IMR-90 (cell line): ENCODE data around the gene DBNDD2. TPM values are rescaled to one million over a fixed set of nuclear protein-coding genes. Genes with fewer than 3 reads are reported as not detected.

Experiments used
- ATAC-seq: fragments of 200-7000 bp; cut with Tn5 transposase; 2 replicates; pipeline ENCODE4 v1.9.1; 2020; ENCODE audit warnings: low read depth, mild to moderate bottlenecking, moderate library complexity
- BruUV-seq: library from RNA; stranded (reverse); fragments of 400-500 nt; replicated peaks from 2 replicates; lab custom pipeline; 2021; lab: Mats Ljungman, UMichigan
- CTCF ChIA-PET: fragments of 300-600 bp; formaldehyde crosslinking; extraction: SDS; loops from one replicate; lab custom pipeline; 2021; ENCODE audit warnings: antibody characterized with exemption; lab: Yijun Ruan, JAX
- POLR2A ChIA-PET: fragments of 300-600 bp; sonication (Branson Sonifier 250); formaldehyde crosslinking; loops from one replicate; lab custom pipeline; 2022; ENCODE audit warnings: antibody characterized with exemption; ENCODE audit not compliant: unreplicated experiment; lab: Charles Lee
- DNase-seq: peaks from one replicate; pipeline ENCODE4 v3.0.0; 2013
- H2AFZ ChIP-seq: replicated peaks from 2 replicates; pipeline ENCODE3; 2013; ENCODE audit warnings: low read length, mild to moderate bottlenecking; ENCODE audit not compliant: poor library complexity
- H2AK5ac ChIP-seq: 2 replicates; pipeline ENCODE4 v1.6.1; 2013; ENCODE audit warnings: low read depth, low read length, inconsistent platforms
- H2AK9ac ChIP-seq: replicated peaks from 2 replicates; pipeline ENCODE3; 2013; ENCODE audit warnings: mild to moderate bottlenecking, low read depth, low read length, moderate library complexity; ENCODE audit not compliant: poor library complexity
- H2BK120ac ChIP-seq: 2 replicates; pipeline ENCODE4 v1.6.1; 2013; ENCODE audit warnings: low read depth, low read length, inconsistent platforms
- H2BK15ac ChIP-seq: 3 replicates; pipeline ENCODE4 v1.6.1; 2013; ENCODE audit warnings: low read depth, low read length, inconsistent platforms
- H2BK20ac ChIP-seq: 2 replicates; pipeline ENCODE4 v1.6.1; 2013; ENCODE audit warnings: low read depth, mild to moderate bottlenecking, inconsistent platforms, low read length, moderate library complexity
- H2BK5ac ChIP-seq: 2 replicates; pipeline ENCODE4 v1.6.1; 2013; ENCODE audit warnings: mild to moderate bottlenecking, low read depth, low read length, inconsistent platforms; ENCODE audit not compliant: poor library complexity, severe bottlenecking
- H3K14ac ChIP-seq: replicated peaks from 2 replicates; pipeline ENCODE4 v1.6.1; 2013; ENCODE audit warnings: low read depth, low read length, inconsistent platforms
- H3K18ac ChIP-seq: 2 replicates; pipeline ENCODE4 v1.6.1; 2013; ENCODE audit warnings: low read depth, low read length, control low read depth
- H3K23ac ChIP-seq: 2 replicates; pipeline ENCODE4 v1.6.1; 2013; ENCODE audit warnings: low read depth, low read length, inconsistent platforms
- H3K27ac ChIP-seq: 2 replicates; pipeline ENCODE4 v1.5.1; 2013; ENCODE audit warnings: mild to moderate bottlenecking, control low read depth, low read length; ENCODE audit not compliant: insufficient read depth
- H3K27me3 ChIP-seq: 2 replicates; pipeline ENCODE4 v1.6.1; 2013; ENCODE audit warnings: low read length; ENCODE audit not compliant: control insufficient read depth, insufficient read depth
- H3K36me3 ChIP-seq: 2 replicates; pipeline ENCODE4 v1.6.1; 2013; ENCODE audit warnings: low read length, mixed read lengths; ENCODE audit not compliant: control insufficient read depth, insufficient read depth
- H3K4ac ChIP-seq: 2 replicates; pipeline ENCODE4 v1.6.1; 2013; ENCODE audit warnings: low read depth, low read length, inconsistent platforms
- H3K4me1 ChIP-seq: 2 replicates; pipeline ENCODE4 v1.6.1; 2013; ENCODE audit warnings: low read length, mixed read lengths; ENCODE audit not compliant: control insufficient read depth, insufficient read depth
- H3K4me2 ChIP-seq: 2 replicates; pipeline ENCODE4 v1.6.1; 2013; ENCODE audit warnings: low read depth, mild to moderate bottlenecking, control low read depth, low read length, moderate library complexity
- H3K4me3 ChIP-seq: 2 replicates; pipeline ENCODE4 v1.5.1; 2013; ENCODE audit warnings: low read depth, mild to moderate bottlenecking, control low read depth, low read length, moderate library complexity; ENCODE audit not compliant: insufficient read depth
- H3K56ac ChIP-seq: 2 replicates; pipeline ENCODE4 v1.6.1; 2013; ENCODE audit warnings: low read length, inconsistent platforms; ENCODE audit not compliant: insufficient read depth; ENCODE audit errors: extremely low read depth
- H3K79me1 ChIP-seq, 2 experiments: 2 replicates each; pipeline ENCODE4 v1.6.1; 2013; ENCODE audit warnings: low read length in 2 of 2, inconsistent platforms in 1 of 2, low read depth in 1 of 2
- H3K9ac ChIP-seq: 2 replicates; pipeline ENCODE4 v1.6.1; 2013; ENCODE audit warnings: low read depth, low read length, control low read depth
- H3K9me1 ChIP-seq: 2 replicates; pipeline ENCODE4 v1.6.1; 2013; ENCODE audit warnings: low read length, inconsistent platforms; ENCODE audit not compliant: insufficient read depth
- H3K9me3 ChIP-seq: 2 replicates; pipeline ENCODE4 v1.6.1; 2013; ENCODE audit warnings: low read length; ENCODE audit not compliant: control insufficient read depth, insufficient read depth
- H4K20me1 ChIP-seq: 2 replicates; pipeline ENCODE4 v1.6.1; 2013; ENCODE audit warnings: low read length, inconsistent platforms; ENCODE audit not compliant: insufficient read depth
- H4K5ac ChIP-seq: 2 replicates; pipeline ENCODE4 v1.6.1; 2013; ENCODE audit warnings: mild to moderate bottlenecking, low read depth, low read length, control low read depth
- H4K8ac ChIP-seq, 2 experiments: 2 replicates each; pipeline ENCODE4 v1.6.1; 2013; ENCODE audit warnings: low read depth in 2 of 2, low read length in 2 of 2, control low read depth in 1 of 2, inconsistent platforms in 1 of 2
- H4K91ac ChIP-seq: 2 replicates; pipeline ENCODE4 v1.6.1; 2013; ENCODE audit warnings: low read depth, low read length, inconsistent platforms; ENCODE audit not compliant: insufficient read depth
- BHLHE40 ChIP-seq: fragments of 150-350 bp; IDR thresholded peaks from 2 replicates; pipeline ENCODE4 v1.6.1; 2016; ENCODE audit warnings: mild to moderate bottlenecking, low read depth, low read length
- CEBPB ChIP-seq: IDR thresholded peaks from 2 replicates; pipeline ENCODE4 v1.6.1; 2012; ENCODE audit warnings: low read depth, low read length, improper control_type of control experiment
- CHD1 ChIP-seq: IDR thresholded peaks from 2 replicates; pipeline ENCODE4 v1.6.1; 2012; ENCODE audit warnings: low read depth, low read length, improper control_type of control experiment
- FOS ChIP-seq: fragments of 150-350 bp; IDR thresholded peaks from 2 replicates; pipeline ENCODE4 v1.6.1; 2016; ENCODE audit warnings: low read depth, low read length
- MAFK ChIP-seq: IDR thresholded peaks from 2 replicates; pipeline ENCODE4 v1.6.1; 2012; ENCODE audit warnings: low read depth, low read length, improper control_type of control experiment
- MAZ ChIP-seq: IDR thresholded peaks from 2 replicates; pipeline ENCODE4 v1.6.1; 2012; ENCODE audit warnings: low read depth, mild to moderate bottlenecking, low read length, improper control_type of control experiment, moderate library complexity, borderline replicate concordance
- MXI1 ChIP-seq: IDR thresholded peaks from 2 replicates; pipeline ENCODE4 v1.6.1; 2012; ENCODE audit warnings: low read depth, mild to moderate bottlenecking, low read length, moderate library complexity, borderline replicate concordance
- NFE2L2 ChIP-seq: fragments of 150-350 bp; IDR thresholded peaks from 2 replicates; pipeline ENCODE4 v1.6.1; 2016; ENCODE audit warnings: low read depth, mild to moderate bottlenecking, low read length
- POLR2A ChIP-seq: IDR thresholded peaks from 2 replicates; pipeline ENCODE4 v1.6.1; 2012; ENCODE audit warnings: mild to moderate bottlenecking, low read depth, low read length
- RAD21 ChIP-seq: IDR thresholded peaks from 2 replicates; pipeline ENCODE4 v1.6.1; 2012; ENCODE audit warnings: low read length, improper control_type of control experiment
- RCOR1 ChIP-seq: IDR thresholded peaks from 2 replicates; pipeline ENCODE4 v1.6.1; 2012; ENCODE audit warnings: mild to moderate bottlenecking, low read length, improper control_type of control experiment; ENCODE audit not compliant: insufficient replicate concordance
- RFX5 ChIP-seq: IDR thresholded peaks from 2 replicates; pipeline ENCODE4 v1.8.0; 2012; ENCODE audit warnings: low read depth, mild to moderate bottlenecking, low read length, moderate library complexity
- SMC3 ChIP-seq: fragments of 150-350 bp; IDR thresholded peaks from 2 replicates; pipeline ENCODE4 v1.6.1; 2016; ENCODE audit warnings: low read depth, mild to moderate bottlenecking, antibody characterized with exemption, low read length, moderate library complexity
- WGBS, 2 experiments: methylation state at CpG; one replicate each; pipeline versions ENCODE4 v1.1.5 to v1.1.7; 2013; ENCODE audit warnings: missing lambda C conversion rate in 2 of 2; ENCODE audit not compliant: insufficient read length in 1 of 2; ENCODE audit errors: extremely low coverage in 2 of 2; 5-methylcytosine and 5-hydroxymethylcytosine counted together
- dilution Hi-C: fragments of 300-500 bp; cut with HindIII; formaldehyde crosslinking; loops from one replicate; pipeline ENCODE4 v1.14.3; 2018; ENCODE audit warnings: low sequenced_read_pairs; ENCODE audit not compliant: unreplicated experiment
- in situ Hi-C: fragments of 300-500 bp; cut with MboI; formaldehyde crosslinking; loops from 3 replicates; pipeline ENCODE4 v1.14.3; 2019; ENCODE audit warnings: low sequenced_read_pairs, inconsistent platforms, mixed read lengths
- intact Hi-C: fragments of 100-400 bp; cut with micrococcal nuclease; formaldehyde crosslinking; loops from 2 replicates; pipeline ENCODE4 v1.10.0; 2022
- polyA plus RNA-seq, 3 experiments: library from polyadenylated mRNA; depleted of rRNA; stranded (reverse); fragments of >200 nt; gene quantifications; 2 replicates each; pipeline ENCODE4 v1.2.3, GENCODE V29; 2012; ENCODE audit warnings: low replicate concordance in 1 of 3
- total RNA-seq: library from RNA; depleted of rRNA; stranded (reverse); fragments of >200 nt; gene quantifications from 2 replicates; pipeline ENCODE4 v1.2.3, GENCODE V29; 2012
- TF ChIP-seq, protein P1 (sequence below): fragments of 150-350 bp; IDR thresholded peaks from 2 replicates; pipeline ENCODE4 v1.6.1; 2016; ENCODE audit warnings: low read depth, mild to moderate bottlenecking, low read length, moderate library complexity, borderline replicate concordance
- TF ChIP-seq, protein P2 (sequence below): conservative IDR thresholded peaks from 2 replicates; pipeline ENCODE4 v1.5.1; 2012; ENCODE audit warnings: mild to moderate bottlenecking, low read depth, low read length, improper control_type of control experiment
- TF ChIP-seq, protein P3 (sequence below): fragments of 150-350 bp; IDR thresholded peaks from 2 replicates; pipeline ENCODE4 v1.6.1; 2017; ENCODE audit warnings: mild to moderate bottlenecking, antibody characterized with exemption, low read length, low read depth

The DBNDD2 gene
- total and polyA plus RNA-seq, 2 of the 4 experiments (the other 2 are of a cell fraction), result 1.3 to 9.3 TPM

DNA sequence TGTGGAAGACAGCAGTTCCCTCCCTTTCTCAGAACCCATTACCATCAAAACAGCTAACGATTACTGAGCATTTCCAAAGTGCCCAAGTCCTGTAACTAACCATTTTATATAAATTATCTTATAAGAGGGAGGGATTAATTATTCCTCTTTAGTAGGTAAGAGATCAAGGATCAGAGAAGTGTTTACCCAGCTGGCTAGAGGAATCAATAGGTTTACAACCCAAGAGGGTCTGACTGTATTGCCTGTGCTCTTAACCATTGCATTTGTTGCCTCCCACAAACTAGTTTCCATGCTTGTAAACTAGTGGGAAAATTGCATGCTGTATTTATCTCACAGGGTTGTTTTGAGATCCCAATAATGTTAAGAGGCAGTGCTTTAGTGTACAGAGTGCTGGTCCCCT, 3.7 kb upstream of the DBNDD2 start:
- ChIA-PET CTCF (interaction anchor here (2.3 kb wide), 1 partner anchor 32 kb away, joined by 5 read pairs; no protein-coding TSS in a partner anchor), POLR2A (interaction anchor here (0.7 kb wide), 1 partner anchor 418 kb away, joined by 13 read pairs; no protein-coding TSS in a partner anchor)
- H3K4me1 ChIP-seq, result peaks cover 4% of the 10 kb centered on the region; the same call in 1 of the 2 replicates
- no peak overlapping the region for H3K56ac ChIP-seq
- no CpG with 5 or more reads among the region's 1 CpG for WGBS, 2 experiments
- BruUV-seq, result no TSS peak
- no peak overlapping the region for H4K5ac ChIP-seq
- H4K20me1 ChIP-seq, result no peaks in the 10 kb centered on the region
- intact Hi-C loops, result no loop called here
- DNase-seq (no peak), ATAC-seq (no peak)
- no peak overlapping the region for H3K27ac ChIP-seq
- peaks cover 6% of the 10 kb centered on the region; the same call in 1 of the 2 replicates for H3K9me3 ChIP-seq
- no peaks in the 10 kb centered on the region for H3K27me3 ChIP-seq
- H3K9me1 ChIP-seq, result no peaks in the 10 kb centered on the region
- in situ Hi-C loops, result no loop called here
- no peak overlapping the region for H2BK5ac ChIP-seq
- H2BK120ac ChIP-seq, result no peak overlapping the region
- no peak overlapping the region for H2BK15ac ChIP-seq
- no peak overlapping the region for H3K4me2 ChIP-seq
- no peak overlapping the region for H4K91ac ChIP-seq
- H3K4me3 ChIP-seq, result no peak overlapping the region
- TF ChIP-seq CEBPB (no peak), RFX5 (no peak), CHD1 (no peak), NFE2L2 (no peak), RCOR1 (no peak), MXI1 (no peak), FOS (no peak), MAFK (no peak), SMC3 (no peak), MAZ (no peak), RAD21 (no peak), POLR2A (no peak), BHLHE40 (no peak)
- TF ChIP-seq, protein P1, sequence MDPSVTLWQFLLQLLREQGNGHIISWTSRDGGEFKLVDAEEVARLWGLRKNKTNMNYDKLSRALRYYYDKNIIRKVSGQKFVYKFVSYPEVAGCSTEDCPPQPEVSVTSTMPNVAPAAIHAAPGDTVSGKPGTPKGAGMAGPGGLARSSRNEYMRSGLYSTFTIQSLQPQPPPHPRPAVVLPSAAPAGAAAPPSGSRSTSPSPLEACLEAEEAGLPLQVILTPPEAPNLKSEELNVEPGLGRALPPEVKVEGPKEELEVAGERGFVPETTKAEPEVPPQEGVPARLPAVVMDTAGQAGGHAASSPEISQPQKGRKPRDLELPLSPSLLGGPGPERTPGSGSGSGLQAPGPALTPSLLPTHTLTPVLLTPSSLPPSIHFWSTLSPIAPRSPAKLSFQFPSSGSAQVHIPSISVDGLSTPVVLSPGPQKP, result no peak
- TF ChIP-seq, protein P2, sequence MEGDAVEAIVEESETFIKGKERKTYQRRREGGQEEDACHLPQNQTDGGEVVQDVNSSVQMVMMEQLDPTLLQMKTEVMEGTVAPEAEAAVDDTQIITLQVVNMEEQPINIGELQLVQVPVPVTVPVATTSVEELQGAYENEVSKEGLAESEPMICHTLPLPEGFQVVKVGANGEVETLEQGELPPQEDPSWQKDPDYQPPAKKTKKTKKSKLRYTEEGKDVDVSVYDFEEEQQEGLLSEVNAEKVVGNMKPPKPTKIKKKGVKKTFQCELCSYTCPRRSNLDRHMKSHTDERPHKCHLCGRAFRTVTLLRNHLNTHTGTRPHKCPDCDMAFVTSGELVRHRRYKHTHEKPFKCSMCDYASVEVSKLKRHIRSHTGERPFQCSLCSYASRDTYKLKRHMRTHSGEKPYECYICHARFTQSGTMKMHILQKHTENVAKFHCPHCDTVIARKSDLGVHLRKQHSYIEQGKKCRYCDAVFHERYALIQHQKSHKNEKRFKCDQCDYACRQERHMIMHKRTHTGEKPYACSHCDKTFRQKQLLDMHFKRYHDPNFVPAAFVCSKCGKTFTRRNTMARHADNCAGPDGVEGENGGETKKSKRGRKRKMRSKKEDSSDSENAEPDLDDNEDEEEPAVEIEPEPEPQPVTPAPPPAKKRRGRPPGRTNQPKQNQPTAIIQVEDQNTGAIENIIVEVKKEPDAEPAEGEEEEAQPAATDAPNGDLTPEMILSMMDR, result no peak
- TF ChIP-seq, protein P3, sequence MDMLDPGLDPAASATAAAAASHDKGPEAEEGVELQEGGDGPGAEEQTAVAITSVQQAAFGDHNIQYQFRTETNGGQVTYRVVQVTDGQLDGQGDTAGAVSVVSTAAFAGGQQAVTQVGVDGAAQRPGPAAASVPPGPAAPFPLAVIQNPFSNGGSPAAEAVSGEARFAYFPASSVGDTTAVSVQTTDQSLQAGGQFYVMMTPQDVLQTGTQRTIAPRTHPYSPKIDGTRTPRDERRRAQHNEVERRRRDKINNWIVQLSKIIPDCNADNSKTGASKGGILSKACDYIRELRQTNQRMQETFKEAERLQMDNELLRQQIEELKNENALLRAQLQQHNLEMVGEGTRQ, result no peak
- peaks cover 0 to 10% of the 10 kb centered on the region in 2 experiments; a peak in 2 of 4 replicates for H3K79me1 ChIP-seq
- H2BK20ac ChIP-seq, result no peak overlapping the region
- no peaks in the 10 kb centered on the region for H3K36me3 ChIP-seq
- H4K8ac ChIP-seq, result no peak overlapping the region
- no peak overlapping the region for H2AFZ ChIP-seq
- H3K14ac ChIP-seq, result no peak overlapping the region
- no peak overlapping the region for H2AK9ac ChIP-seq
- H3K4ac ChIP-seq, result no peak overlapping the region
- H3K23ac ChIP-seq, result no peak overlapping the region
- H3K9ac ChIP-seq, result no peak overlapping the region
- no peak overlapping the region for H3K18ac ChIP-seq
- H2AK5ac ChIP-seq, result no peak overlapping the region
- dilution Hi-C loops, result no loop called here
